Subcutaneous abdominal adipose tissue (tissue), 5 donors: Measurements from ENCODE around the gene POLR3E.

Experiments used
- H3K27ac ChIP-seq: one replicate; pipeline ENCODE4 v1.7.0; 2013; ENCODE audit warnings: low read depth, mild to moderate bottlenecking, inconsistent platforms, low read length, moderate library complexity
- H3K27me3 ChIP-seq, 5 donors: one replicate each; pipeline ENCODE4 v1.7.0; 2013; ENCODE audit warnings: low read length in 5 of 5, inconsistent platforms in 1 of 5; ENCODE audit not compliant: control insufficient read depth in 5 of 5, insufficient read depth in 4 of 5
- H3K36me3 ChIP-seq, 5 donors: one replicate each; pipeline ENCODE4 v1.7.0; 2013; ENCODE audit warnings: low read length in 5 of 5; ENCODE audit not compliant: control insufficient read depth in 5 of 5, insufficient read depth in 5 of 5
- H3K4me1 ChIP-seq, 5 donors: one replicate each; pipeline ENCODE4 v1.7.0; 2013; ENCODE audit warnings: low read length in 5 of 5, mild to moderate bottlenecking in 3 of 5, moderate library complexity in 1 of 5; ENCODE audit not compliant: control insufficient read depth in 5 of 5, insufficient read depth in 5 of 5
- H3K4me3 ChIP-seq, 5 donors: one replicate each; pipeline ENCODE4 v1.7.0; 2013; ENCODE audit warnings: low read length in 5 of 5, low read depth in 1 of 5
- H3K9ac ChIP-seq, 5 donors: one replicate each; pipeline ENCODE4 v1.7.0; 2013; ENCODE audit warnings: low read length in 5 of 5, mild to moderate bottlenecking in 4 of 5, moderate library complexity in 3 of 5
- H3K9me3 ChIP-seq, 5 donors: one replicate each; pipeline ENCODE4 v1.7.0; 2013; ENCODE audit warnings: low read length in 5 of 5; ENCODE audit not compliant: control insufficient read depth in 5 of 5
- donor health status: healthy.
- donor health status: healthy.
- donor health status: healthy.
- donor health status: healthy.
- donor health status: healthy.

Gene POLR3E

GRCh38 chr16:22314661-22315626 is 17.7 kb downstream of the POLR3E start:
- H3K27ac ChIP-seq: no peak overlapping the region
- H3K4me3 ChIP-seq: no peak overlapping the region
- H3K27me3 ChIP-seq: no peaks in the 10 kb centered on the region

GRCh38 chr16:22315979-22316378 is 18.8 kb downstream of the POLR3E start:
- no peak overlapping the region for H3K4me3 ChIP-seq
- peaks cover 0 to 2% (median 0%) of the 10 kb centered on the region in 5 donors for H3K4me1 ChIP-seq
- peaks cover 6 to 84% (median 70%) of the 10 kb centered on the region in 5 donors for H3K36me3 ChIP-seq
- H3K9me3 ChIP-seq: no peaks in the 10 kb centered on the region
- no peaks in the 10 kb centered on the region for H3K27me3 ChIP-seq
- no peak overlapping the region for H3K27ac ChIP-seq
- H3K9ac ChIP-seq: no peak overlapping the region

More at GRCh38 chr16:22314661-22315626, 17.7 kb downstream of the POLR3E start:
- H3K9me3 ChIP-seq: no peaks in the 10 kb centered on the region
- no peak overlapping the region for H3K9ac ChIP-seq
- peaks cover 2 to 90% (median 77%) of the 10 kb centered on the region in 5 donors for H3K36me3 ChIP-seq
- peaks cover 0 to 2% (median 0%) of the 10 kb centered on the region in 5 donors for H3K4me1 ChIP-seq

GRCh38 chr16:22316411-22316811 is 19.2 kb downstream of the POLR3E start:
- H3K4me3 ChIP-seq: no peak overlapping the region
- H3K27me3 ChIP-seq: no peaks in the 10 kb centered on the region
- H3K4me1 ChIP-seq: peaks cover 0 to 4% (median 0%) of the 10 kb centered on the region in 5 donors
- H3K27ac ChIP-seq: no peak overlapping the region
- H3K9ac ChIP-seq: no peak overlapping the region
- no peaks in the 10 kb centered on the region for H3K9me3 ChIP-seq
- H3K36me3 ChIP-seq: peaks cover 6 to 82% (median 69%) of the 10 kb centered on the region in 5 donors

DNA sequence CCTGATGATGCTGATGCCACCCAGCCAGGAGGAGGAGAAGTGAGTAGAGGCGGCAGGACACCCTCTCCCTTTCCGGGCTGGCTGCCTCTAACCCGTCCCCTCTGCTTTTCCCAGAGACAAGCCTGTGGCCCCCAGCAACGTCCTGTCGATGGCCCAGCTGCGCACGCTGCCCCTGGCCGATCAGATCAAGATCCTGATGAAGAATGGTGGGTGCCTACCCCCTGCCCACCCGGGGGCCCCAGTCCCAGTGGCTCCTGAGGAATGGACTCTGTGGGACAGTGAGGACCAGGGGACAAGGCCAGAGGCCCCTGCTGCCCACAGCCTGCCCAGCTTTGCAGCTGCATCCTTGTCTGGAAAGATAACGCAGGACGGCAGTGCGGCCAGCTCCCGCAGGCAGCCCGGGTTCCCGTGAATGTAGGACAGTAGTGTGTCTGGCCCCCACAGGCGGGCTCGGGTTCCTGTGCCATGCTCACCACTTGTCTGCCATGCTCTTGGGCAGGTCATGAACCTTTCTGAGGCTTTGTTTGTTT is 19.9 kb downstream of the POLR3E start:
- Histone ChIP-seq H3K27ac (no peak overlapping the region), H3K36me3 (peaks cover 6 to 81% (median 70%) of the 10 kb centered on the region in 5 donors), H3K27me3 (no peaks in the 10 kb centered on the region), H3K9me3 (no peaks in the 10 kb centered on the region), H3K4me3 (no peak overlapping the region), H3K9ac (no peak overlapping the region), H3K4me1 (peaks cover 0 to 7% (median 0%) of the 10 kb centered on the region in 5 donors)

GRCh38 chr16:22317625-22318024 is 20.4 kb downstream of the POLR3E start:
- peaks cover 0 to 7% (median 0%) of the 10 kb centered on the region in 5 donors for H3K4me1 ChIP-seq
- no peaks in the 10 kb centered on the region for H3K27me3 ChIP-seq
- H3K9ac ChIP-seq: no peak overlapping the region
- no peak overlapping the region for H3K27ac ChIP-seq
- no peaks in the 10 kb centered on the region for H3K9me3 ChIP-seq
- no peak overlapping the region for H3K4me3 ChIP-seq
- peaks cover 6 to 81% (median 70%) of the 10 kb centered on the region in 5 donors for H3K36me3 ChIP-seq

DNA sequence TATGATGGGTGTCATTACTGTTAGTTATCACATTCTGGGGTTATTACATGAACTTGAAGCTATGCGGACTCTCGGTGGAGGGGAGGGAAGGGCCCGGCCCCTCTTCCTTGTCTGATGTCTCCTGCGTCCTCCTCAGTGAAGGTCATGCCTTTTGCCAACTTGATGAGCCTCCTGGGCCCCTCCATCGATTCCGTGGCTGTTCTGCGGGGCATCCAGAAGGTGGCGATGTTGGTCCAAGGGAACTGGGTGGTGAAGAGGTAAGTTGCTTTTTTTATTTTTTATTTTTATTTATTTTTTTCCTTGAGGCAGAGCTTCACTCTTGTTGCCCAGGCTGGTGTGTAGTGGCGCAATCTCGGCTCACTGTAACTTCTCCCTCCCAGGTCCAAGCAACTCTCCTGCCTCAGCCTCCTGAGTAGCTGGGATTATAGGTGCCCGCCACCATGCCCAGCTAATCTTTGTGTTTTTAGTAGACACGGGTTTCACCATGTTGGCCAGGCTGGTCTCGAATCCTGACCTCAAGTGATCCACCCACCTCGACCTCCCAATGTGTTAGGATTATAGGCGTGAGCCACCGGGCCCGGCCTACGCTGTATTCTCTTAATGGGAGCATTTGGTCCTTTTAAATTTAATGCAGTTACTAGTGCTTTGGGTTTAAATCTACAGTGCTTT is 21.6 kb downstream of the POLR3E start:
- H3K27me3 ChIP-seq: no peaks in the 10 kb centered on the region
- peaks cover 0 to 7% (median 0%) of the 10 kb centered on the region in 5 donors for H3K4me1 ChIP-seq
- H3K27ac ChIP-seq: no peak overlapping the region
- H3K4me3 ChIP-seq: no peak overlapping the region
- H3K36me3 ChIP-seq: peaks cover 6 to 76% (median 68%) of the 10 kb centered on the region in 5 donors
- H3K9ac ChIP-seq: no peak overlapping the region
- no peaks in the 10 kb centered on the region for H3K9me3 ChIP-seq

DNA sequence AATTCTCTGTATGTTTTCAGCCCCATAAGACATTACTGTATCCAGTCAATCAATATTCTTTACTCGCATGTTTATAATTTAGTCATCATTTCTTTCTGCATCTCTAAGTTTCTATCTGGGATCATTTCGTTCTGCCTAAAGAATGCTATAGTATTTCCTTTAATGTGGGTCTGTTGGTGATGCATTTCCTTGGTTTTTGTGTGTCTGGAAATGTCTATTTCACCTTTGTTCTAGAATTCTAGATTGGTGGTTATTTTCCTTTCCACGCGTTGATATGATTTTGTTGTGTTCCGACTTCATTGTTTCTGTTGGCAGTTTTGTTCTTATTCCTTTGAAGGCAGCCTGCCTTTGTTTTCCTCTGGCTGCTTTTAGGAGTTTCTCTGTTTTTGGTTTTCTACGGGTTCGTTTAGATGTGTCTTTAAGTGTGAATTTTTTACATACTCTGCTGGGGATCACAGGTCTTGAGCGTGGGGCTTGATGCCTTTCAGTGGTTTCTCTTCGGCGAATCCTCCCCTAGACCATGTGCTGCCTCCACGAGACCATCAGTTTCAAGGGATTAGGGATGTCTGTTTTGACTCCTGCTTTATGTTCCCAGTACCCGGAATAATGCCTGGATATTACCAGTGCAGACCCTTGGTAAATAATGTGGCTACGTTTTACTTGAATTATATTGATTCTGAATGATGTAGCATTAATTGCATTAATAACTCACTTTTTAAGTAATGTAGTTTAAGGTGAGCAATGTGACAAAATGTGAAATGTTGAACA is 23.5 kb downstream of the POLR3E start:
- Histone ChIP-seq H3K4me3 (no peak overlapping the region), H3K4me1 (peaks cover 0 to 7% (median 0%) of the 10 kb centered on the region in 5 donors), H3K9ac (no peak overlapping the region), H3K27ac (no peak overlapping the region), H3K36me3 (peaks cover 6 to 77% (median 70%) of the 10 kb centered on the region in 5 donors), H3K27me3 (no peaks in the 10 kb centered on the region), H3K9me3 (no peaks in the 10 kb centered on the region)

GRCh38 chr16:22321340-22322001 is 24.3 kb downstream of the POLR3E start:
- Histone ChIP-seq H3K9ac (no peak overlapping the region), H3K27ac (no peak overlapping the region), H3K9me3 (no peaks in the 10 kb centered on the region), H3K27me3 (no peaks in the 10 kb centered on the region), H3K36me3 (peaks cover 6 to 77% (median 69%) of the 10 kb centered on the region in 5 donors), H3K4me3 (no peak overlapping the region), H3K4me1 (peaks cover 0 to 7% (median 0%) of the 10 kb centered on the region in 5 donors)

DNA sequence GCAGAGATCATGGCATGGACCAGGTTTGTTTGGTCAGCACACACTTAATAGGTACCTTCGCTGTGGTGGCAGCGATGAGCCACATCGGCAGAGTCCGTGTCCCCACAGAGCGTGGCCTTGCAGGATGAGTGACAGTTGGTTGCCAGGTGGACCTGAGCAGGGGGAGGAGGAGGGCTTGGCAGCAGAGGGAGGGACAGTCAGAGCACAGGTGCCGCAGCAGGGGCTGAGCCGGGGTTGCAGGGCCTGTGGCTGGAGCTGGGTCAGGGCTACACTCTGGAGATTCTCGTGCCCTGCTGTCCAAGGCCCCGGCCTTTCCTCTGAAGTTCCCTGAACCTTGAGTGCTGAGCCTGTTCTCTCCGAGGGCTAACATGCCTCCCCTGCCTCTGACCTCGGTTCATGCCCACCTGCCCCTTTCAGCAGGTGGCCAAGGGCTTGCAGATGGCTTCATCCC is 24.8 kb downstream of the POLR3E start:
- Histone ChIP-seq H3K9me3 (no peaks in the 10 kb centered on the region), H3K4me3 (no peak overlapping the region), H3K9ac (no peak overlapping the region), H3K27ac (no peak overlapping the region), H3K4me1 (peaks cover 0 to 11% (median 5%) of the 10 kb centered on the region in 5 donors), H3K27me3 (no peaks in the 10 kb centered on the region), H3K36me3 (peaks cover 6 to 77% (median 69%) of the 10 kb centered on the region in 5 donors)
